Upper lobe of left lung (tissue), 6 donors: Measurements from ENCODE around the gene CEP250. TPM values are rescaled to one million over a fixed set of nuclear protein-coding genes. Genes with fewer than 3 reads are reported as not detected.
"Not testable (repeated sequence)": the region's sequence is repeated elsewhere in the genome, so short reads cannot be mapped to it uniquely, and the experiment has no call there.

Experiments used
- ATAC-seq, 2 donors: fragments of 200-7000 bp; cut with Tn5 transposase; one replicate each; pipeline ENCODE4 v1.9.1; 2022; ENCODE audit warnings: mild to moderate bottlenecking in 2 of 2, moderate library complexity in 2 of 2; ENCODE audit not compliant: low FRiP score in 2 of 2
- DNase-seq, 2 donors: peaks; one replicate each; pipeline ENCODE4 v3.0.0-alpha.2; 2019 to 2020
- H3K27ac ChIP-seq, 4 donors: fragments of 200-600 bp; sonication (generic); one replicate each; pipeline ENCODE4 v1.5.1; 2016 to 2019
- H3K27me3 ChIP-seq, 4 donors: fragments of 200-600 bp; sonication (generic); one replicate each; pipeline ENCODE4 v1.5.1; 2017 to 2019
- H3K36me3 ChIP-seq, 4 donors: fragments of 200-600 bp; sonication (generic); one replicate each; pipeline ENCODE4 v1.5.1; 2016 to 2019
- H3K4me1 ChIP-seq, 4 donors: fragments of 200-600 bp; sonication (generic); one replicate each; pipeline ENCODE4 v1.5.1; 2018 to 2019
- H3K4me3 ChIP-seq, 4 donors: fragments of 200-600 bp; sonication (generic); one replicate each; pipeline ENCODE4 v1.5.1; 2017 to 2019; ENCODE audit warnings: mild to moderate bottlenecking in 2 of 4, moderate library complexity in 1 of 4
- H3K9me3 ChIP-seq, 4 donors: fragments of 200-600 bp; sonication (generic); one replicate each; pipeline ENCODE4 v1.5.1; 2018 to 2019
- EP300 ChIP-seq, 4 donors: sonication (generic); formaldehyde crosslinking; IDR thresholded peaks; one replicate each; pipeline ENCODE4 v1.5.1; 2017; ENCODE audit warnings: antibody characterized with exemption in 4 of 4, control low read depth in 2 of 4
- POLR2A ChIP-seq, 4 donors: fragments of 450-650 bp; IDR thresholded peaks; one replicate each; pipeline ENCODE4 v1.5.1; 2016 to 2017; ENCODE audit warnings: antibody characterized with exemption in 4 of 4, mild to moderate bottlenecking in 2 of 4
- POLR2AphosphoS5 ChIP-seq, 2 donors: sonication (generic); formaldehyde crosslinking; IDR thresholded peaks; one replicate each; pipeline ENCODE4 v1.5.1; 2017; ENCODE audit warnings: antibody characterized with exemption in 2 of 2
- WGBS, 2 donors: methylation state at CpG; one replicate each; pipeline ENCODE4 v1.1.5; 2017 to 2018; 5-methylcytosine and 5-hydroxymethylcytosine counted together
- total RNA-seq, 6 donors: library from RNA; depleted of rRNA in 4 of 6; stranded (reverse); fragments of >200 nt in 4 of 6; gene quantifications; one replicate each; pipeline versions ENCODE4 v1.1.0 to v1.2.1, GENCODE V29; 2016 to 2021
- TF ChIP-seq, protein P1 (sequence below), 6 experiments: fragments of 450-650 bp in 4 of 6; fragments of 200-600 bp in 2 of 6; sonication (generic) in 2 of 6; IDR thresholded peaks; one replicate each; pipeline ENCODE4 v1.5.1; 2016 to 2019; ENCODE audit warnings: antibody characterized with exemption in 6 of 6
- donor health status: DM: no; HTN: no; CAD: no; lungs with moderate emphysema.
- donor health status: DM: no; HTN: yes; CAD: no; lungs with severe emphysema.

The CEP250 gene
- total RNA-seq, 6 donors from 2014 or later = 15.4 to 66.6 (median 29.6) TPM

DNA sequence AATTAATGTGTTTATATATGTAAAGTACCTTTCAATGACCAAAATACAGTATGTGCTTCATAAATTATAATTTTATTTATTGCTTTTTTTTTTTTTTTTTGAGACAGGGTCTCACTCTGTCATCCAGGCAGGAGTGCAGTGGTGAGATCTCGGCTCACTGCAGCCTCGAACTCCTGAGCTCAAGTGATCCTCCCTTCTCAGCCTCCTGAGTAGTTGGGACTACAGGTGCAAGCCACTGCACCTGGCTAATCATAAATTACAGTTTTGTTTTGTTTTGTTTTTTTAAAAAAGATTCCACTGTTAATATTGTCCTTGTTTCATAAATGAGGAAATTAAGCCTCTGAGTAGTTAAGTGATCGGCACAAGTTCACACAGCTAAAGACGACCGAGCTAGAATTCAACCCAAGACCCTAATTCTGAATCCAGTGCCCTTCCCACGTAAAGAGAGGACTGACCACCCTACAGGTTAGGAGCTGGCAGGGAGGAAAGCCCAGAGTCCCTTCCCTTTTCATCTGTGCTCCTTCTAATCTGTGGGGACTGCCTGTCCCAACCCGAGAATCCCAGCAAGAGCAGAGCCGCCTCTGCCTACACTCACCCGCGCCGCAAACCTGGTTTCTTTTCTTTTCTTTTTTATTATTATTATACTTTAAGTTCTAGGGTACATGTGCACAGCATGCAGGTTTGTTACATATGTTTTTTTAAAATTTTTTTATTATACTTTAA lies 8.9 kb upstream of the CEP250 start:
- peaks cover 0 to 10% (median 0%) of the 10 kb centered on the region in 4 donors for H3K4me1 ChIP-seq
- no peak for TF ChIP-seq EP300 (IDR thresholded peaks at IDR 0.05)
- no peak for TF ChIP-seq POLR2AphosphoS5 (IDR thresholded peaks at IDR 0.05)
- TF ChIP-seq, protein P1, sequence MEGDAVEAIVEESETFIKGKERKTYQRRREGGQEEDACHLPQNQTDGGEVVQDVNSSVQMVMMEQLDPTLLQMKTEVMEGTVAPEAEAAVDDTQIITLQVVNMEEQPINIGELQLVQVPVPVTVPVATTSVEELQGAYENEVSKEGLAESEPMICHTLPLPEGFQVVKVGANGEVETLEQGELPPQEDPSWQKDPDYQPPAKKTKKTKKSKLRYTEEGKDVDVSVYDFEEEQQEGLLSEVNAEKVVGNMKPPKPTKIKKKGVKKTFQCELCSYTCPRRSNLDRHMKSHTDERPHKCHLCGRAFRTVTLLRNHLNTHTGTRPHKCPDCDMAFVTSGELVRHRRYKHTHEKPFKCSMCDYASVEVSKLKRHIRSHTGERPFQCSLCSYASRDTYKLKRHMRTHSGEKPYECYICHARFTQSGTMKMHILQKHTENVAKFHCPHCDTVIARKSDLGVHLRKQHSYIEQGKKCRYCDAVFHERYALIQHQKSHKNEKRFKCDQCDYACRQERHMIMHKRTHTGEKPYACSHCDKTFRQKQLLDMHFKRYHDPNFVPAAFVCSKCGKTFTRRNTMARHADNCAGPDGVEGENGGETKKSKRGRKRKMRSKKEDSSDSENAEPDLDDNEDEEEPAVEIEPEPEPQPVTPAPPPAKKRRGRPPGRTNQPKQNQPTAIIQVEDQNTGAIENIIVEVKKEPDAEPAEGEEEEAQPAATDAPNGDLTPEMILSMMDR (IDR thresholded peaks at IDR 0.05) = no peak
- TF ChIP-seq POLR2A (IDR thresholded peaks at IDR 0.05) = no peak
- peak overlapping the region in 3 of 4 donors; percentile 27 to 45 (median 44) for H3K4me3 ChIP-seq
- DNase-seq = no peak
- H3K9me3 ChIP-seq = no peaks in the 10 kb centered on the region
- ATAC-seq = peak in 1 of 2 donors; percentile 32
- WGBS, 2 donors = 59 to 68% methylated on average over 11 of the region's 11 CpGs
- no peak overlapping the region for H3K27ac ChIP-seq
- no peaks in the 10 kb centered on the region for H3K36me3 ChIP-seq
- no peaks in the 10 kb centered on the region for H3K27me3 ChIP-seq

DNA sequence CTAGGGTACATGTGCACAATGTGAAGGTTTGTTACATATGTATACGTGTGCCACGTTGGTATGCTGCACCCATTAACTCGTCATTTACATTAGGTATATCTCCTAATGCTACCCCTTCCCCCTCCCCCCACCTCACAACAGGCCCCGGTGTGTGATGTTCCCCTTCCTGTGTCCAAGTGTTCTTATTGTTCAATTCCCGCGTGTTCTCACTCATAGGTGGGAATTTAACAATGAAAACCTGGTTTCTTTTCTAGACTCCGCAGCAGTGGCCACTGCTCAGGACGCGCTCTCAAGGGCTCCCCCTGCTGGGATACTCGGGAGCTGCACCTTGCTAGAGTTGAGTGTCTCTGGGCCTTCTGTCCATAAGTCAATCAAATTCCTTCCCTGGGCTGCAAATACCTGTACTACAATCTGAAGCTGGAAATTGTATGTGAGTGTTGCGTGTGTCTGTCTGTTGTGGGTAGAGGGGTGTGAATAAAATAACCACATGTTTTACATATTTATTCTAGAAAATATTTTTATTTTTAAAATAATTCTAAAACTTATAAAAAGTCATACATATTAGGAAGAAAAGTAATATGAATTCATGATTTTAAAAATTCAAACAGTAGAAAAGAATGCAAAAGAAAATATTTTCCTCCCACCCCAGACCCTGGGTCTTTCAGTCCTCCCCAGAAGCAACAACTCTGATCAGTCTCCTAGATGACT lies 8.2 kb upstream of the CEP250 start:
- peaks cover 0 to 10% (median 0%) of the 10 kb centered on the region in 4 donors for H3K4me1 ChIP-seq
- no peak overlapping the region for H3K27ac ChIP-seq
- H3K4me3 ChIP-seq = peak overlapping the region in 3 of 4 donors; percentile 27 to 45 (median 44)
- no peaks in the 10 kb centered on the region for H3K27me3 ChIP-seq
- 2% methylated on average over 11 of the region's 11 CpGs for WGBS, 2 donors
- H3K9me3 ChIP-seq = no peaks in the 10 kb centered on the region
- DNase-seq (peak in 1 of 2 donors; percentile 89), ATAC-seq (peak; percentile 94 to 96)
- no peaks in the 10 kb centered on the region for H3K36me3 ChIP-seq
- no peak for TF ChIP-seq EP300 (IDR thresholded peaks at IDR 0.05)
- TF ChIP-seq, protein P1 (IDR thresholded peaks at IDR 0.05) = peak; percentile 71 to 97 (median 86)
- no peak for TF ChIP-seq POLR2AphosphoS5 (IDR thresholded peaks at IDR 0.05)

DNA sequence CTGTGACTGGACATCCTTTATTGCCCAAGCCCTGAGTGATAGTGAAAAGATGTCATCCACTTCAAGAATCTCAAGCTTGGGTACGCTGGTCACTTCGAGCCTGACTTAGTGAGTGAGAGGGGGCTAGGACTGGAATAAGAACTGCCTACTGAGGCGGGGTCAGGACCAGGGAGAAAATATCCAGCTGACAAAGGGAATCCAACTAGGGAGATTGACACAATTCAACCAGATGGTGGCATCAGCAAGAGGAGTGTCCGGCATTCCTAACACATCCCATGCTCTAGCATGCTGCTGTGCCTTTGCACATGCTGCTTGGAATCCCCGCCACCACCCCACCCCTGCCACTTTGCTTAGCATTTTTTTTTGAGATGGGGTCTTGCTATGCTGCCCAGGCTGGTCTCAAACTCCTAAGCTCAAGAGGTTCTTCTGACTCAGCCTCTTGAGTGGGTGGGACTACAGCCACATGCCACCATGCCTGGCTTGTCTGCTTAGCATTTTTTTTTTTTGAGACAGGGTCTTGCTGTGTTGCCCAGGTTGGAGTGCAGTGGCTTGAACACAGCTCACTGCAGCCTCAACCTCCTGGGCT lies 6.5 kb upstream of the CEP250 start:
- H3K27me3 ChIP-seq = no peaks in the 10 kb centered on the region
- H3K27ac ChIP-seq = no peak overlapping the region
- H3K4me3 ChIP-seq = no peak overlapping the region
- TF ChIP-seq POLR2A (IDR thresholded peaks at IDR 0.05) (no peak), EP300 (IDR thresholded peaks at IDR 0.05) (no peak), POLR2AphosphoS5 (IDR thresholded peaks at IDR 0.05) (no peak)
- TF ChIP-seq, protein P1 (IDR thresholded peaks at IDR 0.05) = no peak
- no peaks in the 10 kb centered on the region for H3K36me3 ChIP-seq
- peaks cover 0 to 13% (median 2%) of the 10 kb centered on the region in 4 donors for H3K4me1 ChIP-seq
- H3K9me3 ChIP-seq = no peaks in the 10 kb centered on the region
- WGBS, 2 donors = 95% methylated on average over 5 of the region's 5 CpGs
- ATAC-seq = no peak
- DNase-seq = no peak

DNA sequence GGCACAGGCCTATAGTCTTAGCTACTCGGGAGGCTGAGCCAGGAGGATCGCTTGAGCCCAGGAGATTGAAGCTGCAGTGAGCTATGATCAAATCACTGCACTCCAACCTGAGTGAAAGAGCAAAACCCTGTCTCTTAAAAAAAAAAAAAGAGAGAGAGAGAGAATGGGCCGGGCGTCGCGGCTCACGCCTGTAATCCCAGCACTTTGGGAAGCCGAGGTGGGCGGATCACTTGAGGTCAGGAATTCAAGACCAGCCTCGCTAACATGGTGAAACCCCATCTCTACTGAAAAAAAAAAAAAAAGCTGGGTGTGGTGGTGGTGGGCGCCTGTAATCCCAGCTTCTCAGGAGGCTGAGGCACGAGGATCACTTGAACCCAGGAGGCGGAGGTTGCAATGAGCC lies 5.5 kb upstream of the CEP250 start:
- 86 to 90% methylated on average over 11 to 13 of the region's 13 CpGs for WGBS, 2 donors
- H3K4me1 ChIP-seq = peaks cover 0 to 18% (median 6%) of the 10 kb centered on the region in 4 donors
- not testable (repeated sequence) for H3K4me3 ChIP-seq, H3K36me3 ChIP-seq, H3K27ac ChIP-seq, ATAC-seq, H3K9me3 ChIP-seq, H3K27me3 ChIP-seq, DNase-seq

DNA sequence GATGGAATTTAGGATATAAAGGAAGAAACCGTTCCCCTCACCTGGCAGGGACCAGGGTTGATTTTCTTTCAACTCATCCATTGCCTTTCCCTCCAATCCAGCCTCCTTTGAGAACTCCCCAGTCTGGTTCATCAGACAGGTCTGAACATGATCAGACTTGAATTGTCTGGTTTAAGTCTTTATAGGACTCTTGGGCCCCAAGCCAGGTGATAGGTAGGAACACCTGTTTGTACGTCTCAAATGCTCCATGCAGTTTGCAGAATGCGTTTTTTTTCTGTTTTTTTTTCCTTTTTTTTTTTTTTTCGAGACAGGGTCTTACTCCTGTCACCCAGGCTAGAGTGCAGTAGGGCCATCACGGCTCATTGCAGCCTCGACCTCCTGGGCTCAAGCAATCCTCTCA lies 4.1 kb upstream of the CEP250 start:
- 81 to 85% methylated on average over 6 of the region's 6 CpGs for WGBS, 2 donors
- Histone ChIP-seq H3K9me3 (no peaks in the 10 kb centered on the region), H3K27me3 (no peaks in the 10 kb centered on the region), H3K27ac (no peak overlapping the region), H3K36me3 (no peaks in the 10 kb centered on the region), H3K4me1 (peaks cover 6 to 25% (median 15%) of the 10 kb centered on the region in 4 donors), H3K4me3 (no peak overlapping the region)
- DNase-seq (no peak), ATAC-seq (no peak)
- no peak for TF ChIP-seq POLR2A (IDR thresholded peaks at IDR 0.05)
- TF ChIP-seq POLR2AphosphoS5 (IDR thresholded peaks at IDR 0.05) = no peak
